Stomach (tissue), 4 donors: ENCODE data around the gene BOLA2.
"Not testable (repeated sequence)": the region's sequence is repeated elsewhere in the genome, so short reads cannot be mapped to it uniquely, and the experiment has no call there.

Experiments used
- EP300 ChIP-seq: sonication (generic); formaldehyde crosslinking; IDR thresholded peaks from one replicate; pipeline ENCODE4 v1.6.1; 2017; ENCODE audit warnings: antibody characterized with exemption
- POLR2A ChIP-seq, 4 donors: fragments of 450-650 bp; IDR thresholded peaks; one replicate each; pipeline ENCODE4 v1.6.1; 2016; ENCODE audit warnings: antibody characterized with exemption in 4 of 4, control low read depth in 2 of 4, mild to moderate bottlenecking in 1 of 4, moderate library complexity in 1 of 4
- TF ChIP-seq, protein P1 (sequence below), 7 experiments: fragments of 450-650 bp in 4 of 7; fragments of 200-600 bp in 3 of 7; sonication (generic) in 3 of 7; IDR thresholded peaks; one replicate each; pipeline ENCODE4 v1.5.1; 2016 to 2019; ENCODE audit warnings: antibody characterized with exemption in 7 of 7, control low read depth in 2 of 7, mild to moderate bottlenecking in 1 of 7

- TF ChIP-seq, protein P1, sequence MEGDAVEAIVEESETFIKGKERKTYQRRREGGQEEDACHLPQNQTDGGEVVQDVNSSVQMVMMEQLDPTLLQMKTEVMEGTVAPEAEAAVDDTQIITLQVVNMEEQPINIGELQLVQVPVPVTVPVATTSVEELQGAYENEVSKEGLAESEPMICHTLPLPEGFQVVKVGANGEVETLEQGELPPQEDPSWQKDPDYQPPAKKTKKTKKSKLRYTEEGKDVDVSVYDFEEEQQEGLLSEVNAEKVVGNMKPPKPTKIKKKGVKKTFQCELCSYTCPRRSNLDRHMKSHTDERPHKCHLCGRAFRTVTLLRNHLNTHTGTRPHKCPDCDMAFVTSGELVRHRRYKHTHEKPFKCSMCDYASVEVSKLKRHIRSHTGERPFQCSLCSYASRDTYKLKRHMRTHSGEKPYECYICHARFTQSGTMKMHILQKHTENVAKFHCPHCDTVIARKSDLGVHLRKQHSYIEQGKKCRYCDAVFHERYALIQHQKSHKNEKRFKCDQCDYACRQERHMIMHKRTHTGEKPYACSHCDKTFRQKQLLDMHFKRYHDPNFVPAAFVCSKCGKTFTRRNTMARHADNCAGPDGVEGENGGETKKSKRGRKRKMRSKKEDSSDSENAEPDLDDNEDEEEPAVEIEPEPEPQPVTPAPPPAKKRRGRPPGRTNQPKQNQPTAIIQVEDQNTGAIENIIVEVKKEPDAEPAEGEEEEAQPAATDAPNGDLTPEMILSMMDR (IDR thresholded peaks at IDR 0.05), result not testable (repeated sequence)
- not testable (repeated sequence) for TF ChIP-seq EP300; POLR2A (IDR thresholded peaks at IDR 0.05)
These were observed 28.8 kb downstream of the BOLA2 start for GRCh38 chr16:29425390-29425789.
